ENCODE results near the gene WDR45B.

WDR45B gene

GRCh38 chr17:82587234-82588086, 60.8 kb downstream of the WDR45B start:
- no peak for TF ChIP-seq MAX (IDR thresholded peaks at IDR 0.05)
- no peak for TF ChIP-seq TAF1 (IDR thresholded peaks at IDR 0.05; ENCODE audit: low read depth)

GRCh38 chr17:82586576-82587233, 61.5 kb downstream of the WDR45B start:
- no peak for TF ChIP-seq MAX (IDR thresholded peaks at IDR 0.05)
- no peak for TF ChIP-seq EP300 (IDR thresholded peaks at IDR 0.05; ENCODE audit: borderline replicate concordance)

- TF ChIP-seq MAX (IDR thresholded peaks at IDR 0.05) (no peak), ZBTB7A (IDR thresholded peaks at IDR 0.05; ENCODE audit: low read depth) (no peak), CREB1 (IDR thresholded peaks at IDR 0.05; ENCODE audit: low read depth) (no peak), FOXM1 (IDR thresholded peaks at IDR 0.05; ENCODE audit: borderline replicate concordance, low read depth) (no peak)
Measured at GRCh38 chr17:82583720-82584234, 64.5 kb downstream of the WDR45B start.

GRCh38 chr17:82582709-82583108, 65.5 kb downstream of the WDR45B start:
- no peak for TF ChIP-seq YY1 (IDR thresholded peaks at IDR 0.05; ENCODE audit: low read depth)
- no peak for TF ChIP-seq CREB1 (IDR thresholded peaks at IDR 0.05; ENCODE audit: low read depth)

- TF ChIP-seq TCF12 (IDR thresholded peaks at IDR 0.05; ENCODE audit: low read depth) (no peak), EGR1 (IDR thresholded peaks at IDR 0.05) (no peak), ZBTB7A (IDR thresholded peaks at IDR 0.05; ENCODE audit: low read depth) (no peak), CEBPB (IDR thresholded peaks at IDR 0.05) (no peak), USF1 (IDR thresholded peaks at IDR 0.05) (no peak), MAX (IDR thresholded peaks at IDR 0.05) (no peak), REST (IDR thresholded peaks at IDR 0.05; ENCODE audit: low read depth) (no peak), EP300 (IDR thresholded peaks at IDR 0.05; ENCODE audit: borderline replicate concordance) (no peak), CREB1 (IDR thresholded peaks at IDR 0.05; ENCODE audit: low read depth) (no peak), NFIC (IDR thresholded peaks at IDR 0.05) (no peak), RAD21 (IDR thresholded peaks at IDR 0.05; ENCODE audit: low read depth) (no peak), FOXM1 (IDR thresholded peaks at IDR 0.05; ENCODE audit: borderline replicate concordance, low read depth) (no peak), TEAD4 (IDR thresholded peaks at IDR 0.05) (no peak), TAF1 (IDR thresholded peaks at IDR 0.05; ENCODE audit: low read depth) (no peak), YY1 (IDR thresholded peaks at IDR 0.05; ENCODE audit: low read depth) (no peak)
Measured at GRCh38 chr17:82582213-82582612, 66.0 kb downstream of the WDR45B start.

GRCh38 chr17:82577300-82577699, 70.9 kb downstream of the WDR45B start:
- no peak for TF ChIP-seq TCF12 (IDR thresholded peaks at IDR 0.05; ENCODE audit: low read depth)
- no peak for TF ChIP-seq TAF1 (IDR thresholded peaks at IDR 0.05; ENCODE audit: low read depth)
- no peak for TF ChIP-seq CREB1 (IDR thresholded peaks at IDR 0.05; ENCODE audit: low read depth)
- no peak for TF ChIP-seq TEAD4 (IDR thresholded peaks at IDR 0.05)
- no peak for TF ChIP-seq FOXM1 (IDR thresholded peaks at IDR 0.05; ENCODE audit: borderline replicate concordance, low read depth)
- TF ChIP-seq CEBPB (IDR thresholded peaks at IDR 0.05): no peak
- no peak for TF ChIP-seq EGR1 (IDR thresholded peaks at IDR 0.05)
- TF ChIP-seq ZBTB7A (IDR thresholded peaks at IDR 0.05; ENCODE audit: low read depth): no peak
- no peak for TF ChIP-seq REST (IDR thresholded peaks at IDR 0.05; ENCODE audit: low read depth)
- no peak for TF ChIP-seq EP300 (IDR thresholded peaks at IDR 0.05; ENCODE audit: borderline replicate concordance)
- no peak for TF ChIP-seq YY1 (IDR thresholded peaks at IDR 0.05; ENCODE audit: low read depth)
- TF ChIP-seq USF1 (IDR thresholded peaks at IDR 0.05): no peak
- no peak for TF ChIP-seq RAD21 (IDR thresholded peaks at IDR 0.05; ENCODE audit: low read depth)
- TF ChIP-seq MAX (IDR thresholded peaks at IDR 0.05): no peak
- TF ChIP-seq NFIC (IDR thresholded peaks at IDR 0.05): no peak

All from Ishikawa (cell line).